Activated naive CD8-positive, alpha-beta T cell treated with anti-CD3 and anti-CD28 coated beads for 36 hours (primary cell): ENCODE measurements around the gene TXNRD3. TPM values are rescaled to one million over a fixed set of nuclear protein-coding genes. Genes with fewer than 3 reads are reported as not detected.

Experiments used
- DNase-seq: peaks from one replicate; pipeline ENCODE4 v3.0.0; 2021
- H3K27ac Mint-ChIP-seq: one replicate; pipeline ENCODE4 v1.8.0; 2022; ENCODE audit warnings: mild to moderate bottlenecking, moderate library complexity, mixed read lengths
- H3K27me3 Mint-ChIP-seq: one replicate; pipeline ENCODE4 v1.8.0; 2022; ENCODE audit warnings: mild to moderate bottlenecking, mixed read lengths
- H3K36me3 Mint-ChIP-seq: one replicate; pipeline ENCODE4 v1.8.0; 2021; ENCODE audit warnings: mild to moderate bottlenecking, mixed read lengths
- H3K4me1 Mint-ChIP-seq: one replicate; pipeline ENCODE4 v1.8.0; 2021; ENCODE audit warnings: mixed read lengths
- H3K4me3 Mint-ChIP-seq: one replicate; pipeline ENCODE4 v1.8.0; 2022; ENCODE audit warnings: mild to moderate bottlenecking, moderate library complexity, mixed read lengths
- H3K9me3 Mint-ChIP-seq: one replicate; pipeline ENCODE4 v1.8.0; 2022; ENCODE audit warnings: mixed read lengths
- total RNA-seq, 2 experiments: library from RNA; stranded (reverse); gene quantifications; one replicate each; pipeline ENCODE4 v1.2.3, GENCODE V29; 2021

Gene TXNRD3
- total RNA-seq = 1 to 10 TPM; 3.8 to 4.1 TPM

GRCh38 chr3:126654571-126655383, at the start of gene TXNRD3:
Gene TXNRD3 (minus strand): TSS chr3:126655124.
- no peaks in the 10 kb centered on the region for H3K27me3 Mint-ChIP-seq
- H3K36me3 Mint-ChIP-seq = no peaks in the 10 kb centered on the region
- H3K27ac Mint-ChIP-seq = peak within 1 kb of the TSS; percentile 35
- peak; percentile 81 for DNase-seq
- H3K4me1 Mint-ChIP-seq = peaks cover 9% of the 10 kb centered on the region
- no peaks in the 10 kb centered on the region for H3K9me3 Mint-ChIP-seq
- H3K4me3 Mint-ChIP-seq = peak within 1 kb of the TSS; percentile 80

GRCh38 chr3:126703512-126704493, 48.9 kb upstream of the TXNRD3 start, which contains the start of gene CHCHD6:
Gene CHCHD6 (plus strand): TSS chr3:126704240. CDS start chr3:126704313, 73 bp downstream.
- DNase-seq = peak; percentile 96
- Mint-ChIP-seq H3K4me3 (peak within 1 kb of the TSS; percentile 98), H3K4me1 (peaks cover 23% of the 10 kb centered on the region), H3K27ac (peak within 1 kb of the TSS; percentile 84), H3K36me3 (peaks cover 5% of the 10 kb centered on the region), H3K27me3 (peaks cover 4% of the 10 kb centered on the region), H3K9me3 (no peaks in the 10 kb centered on the region)

DNA sequence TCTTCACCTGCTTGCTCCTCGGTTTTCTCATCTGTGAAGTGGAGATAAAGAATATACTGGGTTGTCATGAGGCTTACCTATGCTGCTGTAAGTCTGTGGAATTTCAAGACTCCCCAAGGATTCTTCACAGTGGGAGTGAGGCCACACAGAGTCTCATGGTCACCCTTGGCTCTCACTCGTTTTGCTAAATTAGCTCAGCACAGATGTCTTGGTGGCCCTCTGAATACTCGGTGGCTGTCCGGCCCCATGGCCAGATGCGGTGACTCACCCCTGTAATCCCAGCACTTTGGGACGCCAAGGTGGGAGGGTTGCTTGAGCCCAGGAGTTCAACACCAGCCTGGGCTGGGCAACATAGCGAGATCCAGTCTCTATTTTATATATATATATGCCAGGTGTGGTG, 44.1 kb upstream of the TXNRD3 start:
- Mint-ChIP-seq H3K27ac (no peak overlapping the region), H3K9me3 (no peaks in the 10 kb centered on the region), H3K4me1 (peaks cover 9% of the 10 kb centered on the region), H3K36me3 (no peaks in the 10 kb centered on the region), H3K4me3 (no peak overlapping the region), H3K27me3 (peaks cover 36% of the 10 kb centered on the region)
- DNase-seq = no peak

DNA sequence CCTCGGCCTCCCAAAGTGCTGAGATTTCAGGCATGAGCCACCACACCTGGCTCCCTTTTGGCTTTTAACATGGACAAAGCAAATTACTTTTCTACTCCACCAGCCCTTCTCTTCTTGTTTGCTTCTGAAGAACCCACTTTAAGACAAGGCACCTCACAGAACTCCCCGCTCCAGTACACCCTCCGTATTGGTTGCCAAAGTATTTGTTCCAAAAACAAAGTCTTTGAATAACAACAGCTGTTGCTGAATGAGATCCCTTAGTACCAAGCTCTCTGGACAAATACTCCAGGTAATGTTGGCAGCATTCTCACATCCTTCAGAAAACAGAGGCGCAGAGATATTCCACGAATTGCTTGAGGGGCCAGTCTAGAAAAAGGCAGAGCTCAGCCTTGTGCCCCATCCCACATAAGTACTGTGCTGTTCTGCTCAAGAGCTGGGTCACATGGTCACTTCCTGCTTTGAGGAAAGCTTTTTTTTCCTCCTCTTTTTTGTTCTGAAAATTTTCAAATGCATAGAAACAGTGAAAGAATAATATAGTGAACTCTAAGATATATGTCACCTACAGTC, 41.9 kb upstream of the TXNRD3 start:
- Mint-ChIP-seq H3K4me1 (no peaks in the 10 kb centered on the region), H3K27ac (no peak overlapping the region), H3K9me3 (no peaks in the 10 kb centered on the region), H3K27me3 (peaks cover 47% of the 10 kb centered on the region), H3K4me3 (no peak overlapping the region), H3K36me3 (no peaks in the 10 kb centered on the region)
- no peak for DNase-seq

DNA sequence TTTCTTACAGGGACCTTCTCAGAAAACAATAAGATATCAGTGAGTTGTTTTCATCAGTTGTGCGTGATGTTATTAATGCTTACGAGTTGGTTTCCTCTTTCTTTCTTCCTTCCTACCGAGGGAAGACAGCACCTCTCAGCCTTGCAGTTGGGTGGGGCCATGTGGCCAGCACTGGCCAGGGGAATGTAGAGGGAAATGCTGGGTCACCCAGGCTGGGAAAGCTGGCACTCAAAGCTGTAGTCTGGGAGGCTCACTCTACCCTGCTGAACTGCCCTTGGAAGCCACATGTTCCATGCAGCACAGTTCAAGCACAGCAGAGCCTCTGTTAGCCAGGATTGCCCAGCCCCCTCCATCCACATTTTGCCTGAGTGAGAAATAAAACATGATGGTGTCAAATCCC, 39.0 kb upstream of the TXNRD3 start:
- Mint-ChIP-seq H3K4me1 (no peaks in the 10 kb centered on the region), H3K4me3 (no peak overlapping the region), H3K36me3 (no peaks in the 10 kb centered on the region), H3K27ac (no peak overlapping the region), H3K27me3 (peaks cover 52% of the 10 kb centered on the region), H3K9me3 (no peaks in the 10 kb centered on the region)
- DNase-seq = no peak

GRCh38 chr3:126692858-126693257, 37.9 kb upstream of the TXNRD3 start:
- Mint-ChIP-seq H3K4me1 (no peaks in the 10 kb centered on the region), H3K27ac (no peak overlapping the region), H3K9me3 (no peaks in the 10 kb centered on the region), H3K27me3 (peaks cover 46% of the 10 kb centered on the region), H3K4me3 (no peak overlapping the region), H3K36me3 (no peaks in the 10 kb centered on the region)
- DNase-seq = no peak

DNA sequence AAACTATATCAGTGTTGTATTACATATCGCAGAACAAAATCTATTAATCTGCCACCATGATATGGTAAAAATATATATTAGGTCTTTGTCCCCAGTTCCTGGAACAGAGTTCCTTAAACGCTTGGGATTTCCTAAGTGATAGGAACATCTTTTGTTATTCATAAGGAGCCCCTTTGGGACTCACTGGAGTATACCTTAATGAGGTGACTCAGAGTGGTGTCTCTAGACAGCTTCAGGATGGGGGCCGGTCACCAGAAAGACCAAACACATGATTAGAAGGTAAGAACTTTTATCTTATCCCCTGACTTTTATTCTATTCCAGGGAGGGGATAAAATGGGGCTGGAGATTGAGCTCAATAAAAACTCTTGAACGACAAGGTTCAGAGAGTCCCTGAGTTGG, 36.8 kb upstream of the TXNRD3 start:
- Mint-ChIP-seq H3K36me3 (no peaks in the 10 kb centered on the region), H3K27me3 (peaks cover 42% of the 10 kb centered on the region), H3K4me1 (no peaks in the 10 kb centered on the region), H3K27ac (no peak overlapping the region), H3K9me3 (no peaks in the 10 kb centered on the region), H3K4me3 (no peak overlapping the region)
- no peak for DNase-seq

DNA sequence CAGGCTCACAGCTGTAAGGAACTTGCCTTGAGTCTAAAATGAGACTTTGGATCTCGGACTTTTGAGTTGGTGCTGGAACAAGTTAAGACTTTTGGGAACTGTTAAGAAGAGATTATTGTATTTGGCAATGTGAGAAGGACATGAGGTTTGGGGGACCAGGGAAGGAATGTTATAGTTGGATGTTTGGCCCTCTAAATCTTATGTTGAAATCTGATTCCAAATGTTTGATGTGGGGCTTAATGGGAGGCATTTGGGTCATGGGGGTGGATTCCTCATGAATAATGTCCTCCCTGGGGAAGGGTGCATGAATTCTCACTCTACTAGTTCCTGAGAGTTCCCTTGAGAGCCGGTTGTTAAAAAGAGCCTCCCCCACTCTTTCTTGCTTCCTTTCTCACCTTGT, 30.6 kb upstream of the TXNRD3 start:
- H3K36me3 Mint-ChIP-seq = no peaks in the 10 kb centered on the region
- no peaks in the 10 kb centered on the region for H3K4me1 Mint-ChIP-seq
- no peaks in the 10 kb centered on the region for H3K9me3 Mint-ChIP-seq
- no peaks in the 10 kb centered on the region for H3K27me3 Mint-ChIP-seq
- no peak overlapping the region for H3K4me3 Mint-ChIP-seq
- H3K27ac Mint-ChIP-seq = no peak overlapping the region
- no peak for DNase-seq

DNA sequence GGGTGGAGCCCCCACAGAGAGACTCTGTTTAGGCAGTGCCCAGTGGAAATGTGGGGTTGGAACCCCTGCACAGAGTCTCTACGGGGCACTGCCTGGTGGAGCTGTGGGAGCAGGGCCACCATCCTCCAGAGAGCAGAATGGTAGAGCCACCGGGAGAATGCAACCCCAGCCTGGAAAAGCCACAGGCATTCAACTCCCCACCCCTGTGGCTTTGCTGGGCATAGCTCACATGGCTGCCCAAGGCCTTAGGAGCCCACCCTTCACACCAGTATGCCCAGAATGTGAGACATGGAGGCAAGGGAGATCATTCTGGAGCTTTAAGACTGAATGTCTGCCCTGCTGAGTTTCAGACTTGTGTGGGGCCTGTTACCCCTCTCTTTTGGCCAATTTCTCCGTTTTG, 30.1 kb upstream of the TXNRD3 start:
- no peak for DNase-seq
- H3K27ac Mint-ChIP-seq = no peak overlapping the region
- H3K9me3 Mint-ChIP-seq = no peaks in the 10 kb centered on the region
- H3K36me3 Mint-ChIP-seq = no peaks in the 10 kb centered on the region
- no peak overlapping the region for H3K4me3 Mint-ChIP-seq
- H3K27me3 Mint-ChIP-seq = no peaks in the 10 kb centered on the region
- H3K4me1 Mint-ChIP-seq = no peaks in the 10 kb centered on the region

DNA sequence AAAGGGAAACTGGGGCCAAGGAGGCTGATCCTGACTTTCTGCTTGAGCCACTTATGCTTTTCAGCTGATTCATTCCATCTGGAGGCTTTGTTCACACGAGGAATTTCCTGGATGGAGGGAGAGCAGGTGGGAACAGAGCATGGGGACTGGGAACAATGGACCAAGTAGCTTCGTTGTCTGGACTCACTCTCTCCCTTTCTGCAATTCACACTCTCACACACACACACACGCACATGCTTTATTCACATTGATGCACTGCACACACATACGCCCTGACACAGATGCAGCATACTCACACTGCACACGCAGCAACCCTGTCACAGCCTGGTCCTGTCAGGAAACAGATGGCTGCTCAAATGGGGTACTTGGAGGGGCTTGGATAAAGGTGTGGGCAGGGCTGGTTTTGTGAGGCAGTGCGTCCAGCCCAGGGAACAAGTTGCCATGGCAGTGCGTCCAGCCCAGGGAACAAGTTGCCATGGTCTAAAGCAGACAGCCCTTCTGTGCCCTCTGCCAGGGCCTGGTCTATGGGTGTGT, 29.4 kb upstream of the TXNRD3 start:
- no peak overlapping the region for H3K27ac Mint-ChIP-seq
- no peak for DNase-seq
- no peak overlapping the region for H3K4me3 Mint-ChIP-seq

DNA sequence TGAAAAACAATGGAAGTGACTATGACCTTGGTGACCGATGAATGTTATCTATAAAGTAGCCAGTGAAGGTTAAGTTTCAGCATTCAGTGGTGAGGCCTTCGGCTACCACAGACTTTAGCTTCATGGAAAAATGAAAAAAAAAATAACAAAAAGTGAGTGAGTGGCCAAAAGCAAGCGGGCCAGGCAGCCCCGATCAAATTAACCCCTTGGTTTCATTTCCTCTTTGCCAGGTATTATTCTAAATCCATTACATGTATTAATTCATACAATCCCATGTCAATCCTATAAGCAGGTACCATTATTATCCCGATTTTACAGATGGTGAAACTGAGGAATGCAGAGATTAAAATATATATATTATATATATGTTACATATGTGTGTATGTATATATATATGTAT, 28.1 kb upstream of the TXNRD3 start:
- no peak overlapping the region for H3K4me3 Mint-ChIP-seq
- no peak overlapping the region for H3K27ac Mint-ChIP-seq
- DNase-seq = no peak
- H3K4me1 Mint-ChIP-seq = peaks cover 3% of the 10 kb centered on the region
- no peaks in the 10 kb centered on the region for H3K36me3 Mint-ChIP-seq
- peaks cover 9% of the 10 kb centered on the region for H3K27me3 Mint-ChIP-seq
- no peaks in the 10 kb centered on the region for H3K9me3 Mint-ChIP-seq

More for the DNA sequence above, 29.4 kb upstream of the TXNRD3 start:
- H3K4me1 Mint-ChIP-seq = no peaks in the 10 kb centered on the region
- H3K27me3 Mint-ChIP-seq = no peaks in the 10 kb centered on the region
- no peaks in the 10 kb centered on the region for H3K36me3 Mint-ChIP-seq
- no peaks in the 10 kb centered on the region for H3K9me3 Mint-ChIP-seq

- Mint-ChIP-seq H3K4me3 (no peak overlapping the region), H3K36me3 (no peaks in the 10 kb centered on the region), H3K27me3 (peaks cover 9% of the 10 kb centered on the region), H3K4me1 (peaks cover 3% of the 10 kb centered on the region), H3K27ac (no peak overlapping the region), H3K9me3 (no peaks in the 10 kb centered on the region)
- DNase-seq = no peak
These were observed 27.1 kb upstream of the TXNRD3 start for GRCh38 chr3:126682009-126682408.

GRCh38 chr3:126680667-126681055, 25.7 kb upstream of the TXNRD3 start:
- H3K27ac Mint-ChIP-seq = no peak overlapping the region
- no peaks in the 10 kb centered on the region for H3K9me3 Mint-ChIP-seq
- H3K36me3 Mint-ChIP-seq = no peaks in the 10 kb centered on the region
- H3K27me3 Mint-ChIP-seq = peaks cover 9% of the 10 kb centered on the region
- no peak for DNase-seq
- no peak overlapping the region for H3K4me3 Mint-ChIP-seq
- H3K4me1 Mint-ChIP-seq = peaks cover 3% of the 10 kb centered on the region

GRCh38 chr3:126679831-126680666, 25.1 kb upstream of the TXNRD3 start:
- Mint-ChIP-seq H3K4me1 (peaks cover 3% of the 10 kb centered on the region), H3K27me3 (peaks cover 9% of the 10 kb centered on the region), H3K27ac (no peak overlapping the region), H3K9me3 (no peaks in the 10 kb centered on the region), H3K4me3 (no peak overlapping the region), H3K36me3 (no peaks in the 10 kb centered on the region)
- DNase-seq = no peak
